ENCODE results near the gene KRT14. TPM values are rescaled to one million over a fixed set of nuclear protein-coding genes. Genes with fewer than 3 reads are reported as not detected.

KRT14 gene
- total and polyA plus RNA-seq, 2 donors (not counting 3 experiments of a cell fraction or from before 2014, with no cell fraction given) = 0.12 to 0.66 TPM

DNA sequence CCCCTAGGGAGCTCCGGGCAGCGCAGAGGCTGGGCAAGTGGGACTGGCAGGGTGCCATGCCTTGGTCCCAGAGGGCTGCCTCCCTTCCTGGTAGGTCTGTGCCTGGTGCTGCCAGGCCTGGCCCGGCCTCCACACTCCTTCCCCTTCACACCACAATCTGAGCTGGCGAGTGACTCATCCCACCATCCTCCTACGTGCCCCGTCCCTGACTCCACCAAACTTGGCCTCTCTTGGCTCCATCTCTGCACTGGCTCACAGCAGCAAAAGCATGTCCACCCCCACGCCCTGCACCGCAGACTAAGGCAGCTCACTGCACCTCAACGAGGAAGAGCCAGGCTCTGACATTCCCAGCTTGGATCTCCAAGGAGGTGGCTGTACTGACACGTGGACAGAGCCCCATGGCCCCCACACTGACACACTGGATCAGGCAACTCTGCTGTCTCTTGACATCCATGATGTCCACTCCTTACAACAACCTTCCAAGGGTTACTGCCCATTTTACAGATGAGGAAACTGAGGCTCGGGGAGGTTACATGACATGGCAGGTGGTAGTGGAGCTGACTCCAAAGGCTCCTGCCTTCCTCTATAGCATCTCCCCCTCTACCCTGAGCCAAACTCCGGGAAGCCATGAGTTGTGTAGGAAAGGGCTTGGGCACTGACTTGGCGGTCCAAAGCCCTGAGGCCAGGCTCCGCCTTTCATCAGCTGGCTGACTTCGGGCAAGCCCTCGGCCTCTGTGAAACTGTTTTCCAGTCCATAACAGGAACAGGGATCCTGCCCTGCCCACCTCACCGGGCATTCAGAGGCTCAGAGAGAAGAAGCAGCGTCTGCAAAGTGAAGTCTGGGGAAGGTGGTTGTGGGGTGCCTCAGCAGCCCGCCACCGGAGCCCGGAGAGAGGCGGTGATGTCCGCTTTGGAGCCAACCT lies 38.5 kb downstream of the KRT14 start:
- CTCF ChIA-PET = interaction anchor here (0.6 to 9.2 kb wide), 72 partner anchors 8 to 900 kb away, joined by 3 to 369 read pairs (median 6); partner anchors contain the start of genes EIF1, KRT13, KRT15 and KRT19
- no peak for TF ChIP-seq MYC (IDR thresholded peaks at IDR 0.05; ENCODE audit: low read depth, low read length)
- TF ChIP-seq FOS (IDR thresholded peaks at IDR 0.05; ENCODE audit: borderline replicate concordance, insufficient read depth, low read length) = peak; percentile 96
- peak; percentile 63 for TF ChIP-seq JUN (IDR thresholded peaks at IDR 0.05; ENCODE audit: borderline replicate concordance, insufficient read depth, insufficient read length, low read depth)
- TF ChIP-seq, protein P1, sequence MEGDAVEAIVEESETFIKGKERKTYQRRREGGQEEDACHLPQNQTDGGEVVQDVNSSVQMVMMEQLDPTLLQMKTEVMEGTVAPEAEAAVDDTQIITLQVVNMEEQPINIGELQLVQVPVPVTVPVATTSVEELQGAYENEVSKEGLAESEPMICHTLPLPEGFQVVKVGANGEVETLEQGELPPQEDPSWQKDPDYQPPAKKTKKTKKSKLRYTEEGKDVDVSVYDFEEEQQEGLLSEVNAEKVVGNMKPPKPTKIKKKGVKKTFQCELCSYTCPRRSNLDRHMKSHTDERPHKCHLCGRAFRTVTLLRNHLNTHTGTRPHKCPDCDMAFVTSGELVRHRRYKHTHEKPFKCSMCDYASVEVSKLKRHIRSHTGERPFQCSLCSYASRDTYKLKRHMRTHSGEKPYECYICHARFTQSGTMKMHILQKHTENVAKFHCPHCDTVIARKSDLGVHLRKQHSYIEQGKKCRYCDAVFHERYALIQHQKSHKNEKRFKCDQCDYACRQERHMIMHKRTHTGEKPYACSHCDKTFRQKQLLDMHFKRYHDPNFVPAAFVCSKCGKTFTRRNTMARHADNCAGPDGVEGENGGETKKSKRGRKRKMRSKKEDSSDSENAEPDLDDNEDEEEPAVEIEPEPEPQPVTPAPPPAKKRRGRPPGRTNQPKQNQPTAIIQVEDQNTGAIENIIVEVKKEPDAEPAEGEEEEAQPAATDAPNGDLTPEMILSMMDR (IDR thresholded peaks at IDR 0.05; ENCODE audit: extremely low read depth in 1 of 2, insufficient read depth in 1 of 2, low read depth in 1 of 2, low read length in 2 of 2) = no peak
- TF ChIP-seq POLR2A (IDR thresholded peaks at IDR 0.05; ENCODE audit: low read depth, low read length) = no peak
- peak; percentile 69 for TF ChIP-seq POLR2AphosphoS5 (IDR thresholded peaks at IDR 0.05; ENCODE audit: insufficient read depth, low read depth, low read length)
- TF ChIP-seq EZH2 (IDR thresholded peaks at IDR 0.05; ENCODE audit: borderline replicate concordance, low read depth, low read length, severe bottlenecking) = no peak
- TF ChIP-seq GATA2 (IDR thresholded peaks at IDR 0.05; ENCODE audit: insufficient read depth, insufficient read length, low read depth, low read length) = no peak
- Histone ChIP-seq H3K79me2 (ENCODE audit: control insufficient read depth, insufficient read depth, low read length) (no peaks in the 10 kb centered on the region), H3K27ac (ENCODE audit: insufficient read depth, low read depth, low read length) (peak overlapping the region; percentile 10), H3K9me3 (replicated peaks; ENCODE audit: control insufficient read depth, insufficient read depth, low read length) (no peaks in the 10 kb centered on the region), H3K27me3 (ENCODE audit: control insufficient read depth in 2 of 2, insufficient read depth in 2 of 2, low read length in 2 of 2) (no peaks in the 10 kb centered on the region), H3K9ac (replicated peaks; ENCODE audit: extremely low read depth, insufficient read depth, low read length) (peak overlapping the region; percentile 29), H2AFZ (ENCODE audit: low read depth, low read length) (peak overlapping the region; percentile 92), H3K4me2 (ENCODE audit: insufficient read depth, low read length) (peak overlapping the region; percentile 66), H3K9me1 (replicated peaks; ENCODE audit: control insufficient read depth, extremely low read depth, insufficient read depth, low read length) (no peaks in the 10 kb centered on the region), H3K4me1 (ENCODE audit: control insufficient read depth, extremely low read depth, insufficient read depth, low read length) (peaks cover 19% of the 10 kb centered on the region), H3K36me3 (ENCODE audit: control insufficient read depth in 2 of 2, extremely low read depth in 1 of 2, insufficient read depth in 2 of 2, low read length in 2 of 2) (no peaks in the 10 kb centered on the region), H4K20me1 (replicated peaks; ENCODE audit: control insufficient read depth, extremely low read depth, insufficient read depth, low read length) (no peaks in the 10 kb centered on the region), H3K4me3 (replicated peaks in 1 of 3; ENCODE audit: insufficient read depth in 1 of 3, low read depth in 1 of 3, low read length in 3 of 3) (peak overlapping the region in 1 of 3 experiments; percentile 20)
- intact Hi-C loops (cut with micrococcal nuclease) (loop anchor here (1.0 to 5.0 kb wide), 8 partner anchors 18 to 746 kb away; no protein-coding TSS in a partner anchor), dilution Hi-C loops (cut with MboI; ENCODE audit: extremely low pct_ligation_motif_present, low sequenced_read_pairs) (no loop called here)
- POLR2A ChIA-PET = interaction anchor here (2.2 kb wide), 1 partner anchor 27 kb away, joined by 6 read pairs; no protein-coding TSS in a partner anchor
- no TSS peak for BruUV-seq (replicated peaks)
- FAIRE-seq = peak; percentile 95
- DNase-seq (ENCODE audit: low read depth, low spot score) = peak; percentile 78

Measured in endothelial cell of umbilical vein (primary cell).